SU-DHL-6 (cell line): ENCODE results near the gene SHTN1.

Experiments
- H2AFZ ChIP-seq: fragments of 200-600 bp; sonication (generic); 2 replicates; pipeline ENCODE4 v1.6.1; 2014; ENCODE audit warnings: low read depth, mild to moderate bottlenecking, moderate library complexity, mixed read lengths, antibody characterized with exemption, low read length; ENCODE audit not compliant: severe bottlenecking
- H3F3A ChIP-seq: fragments of 200-600 bp; shearing (Covaris generic); 2 replicates; pipeline ENCODE4 v1.6.0; 2016; ENCODE audit warnings: antibody characterized with exemption, mild to moderate bottlenecking; ENCODE audit not compliant: insufficient read depth
- H3K27ac ChIP-seq: fragments of 200-600 bp; sonication (generic); 2 replicates; pipeline ENCODE4 v1.5.1; 2016; ENCODE audit warnings: low read depth, mild to moderate bottlenecking, low read length, moderate library complexity, mixed read lengths
- H3K27me3 ChIP-seq: fragments of 200-600 bp; sonication (generic), shearing (Covaris generic); 2 replicates; pipeline ENCODE4 v1.6.0; 2014; ENCODE audit warnings: mild to moderate bottlenecking, low read length
- H3K36me3 ChIP-seq: fragments of 200-600 bp; sonication (generic); 2 replicates; pipeline ENCODE4 v1.6.1; 2014; ENCODE audit warnings: mild to moderate bottlenecking, low read length, mixed read lengths
- H3K4me2 ChIP-seq: fragments of 300-600, 200-600 bp; shearing (Covaris generic), sonication (generic); 2 replicates; pipeline ENCODE4 v1.6.0; 2014; ENCODE audit warnings: low read length, low read depth, mild to moderate bottlenecking; ENCODE audit not compliant: poor library complexity, severe bottlenecking
- H3K4me3 ChIP-seq: fragments of 200-600 bp; sonication (generic); 2 replicates; pipeline ENCODE4 v1.5.1; 2014; ENCODE audit warnings: antibody characterized with exemption, low read length, mild to moderate bottlenecking, mixed read lengths; ENCODE audit not compliant: insufficient read depth, poor library complexity, severe bottlenecking
- H3K79me2 ChIP-seq: fragments of 200-600 bp; sonication (generic); 2 replicates; pipeline ENCODE4 v1.6.1; 2014; ENCODE audit warnings: mild to moderate bottlenecking, low read length, moderate library complexity; ENCODE audit not compliant: insufficient read depth
- H3K9ac ChIP-seq: fragments of 200-600 bp; sonication (generic); 2 replicates; pipeline ENCODE4 v1.7.0; 2014; ENCODE audit warnings: mild to moderate bottlenecking, low read length
- H3K9me2 ChIP-seq: fragments of 200-600 bp; sonication (generic); replicated peaks from 2 replicates; pipeline ENCODE4 v1.6.1; 2014; ENCODE audit warnings: low read length; ENCODE audit not compliant: insufficient read depth
- H3K9me3 ChIP-seq: fragments of 200-600 bp; sonication (generic); 2 replicates; pipeline ENCODE4 v1.6.1; 2014; ENCODE audit warnings: low read length, mixed read lengths; ENCODE audit not compliant: insufficient read depth
- H4K20me1 ChIP-seq: fragments of 200-600 bp; sonication (generic); 2 replicates; pipeline ENCODE4 v1.6.1; 2014; ENCODE audit warnings: low read depth, mild to moderate bottlenecking, antibody characterized with exemption, low read length, moderate library complexity, mixed read lengths
- EZH2phosphoT487 ChIP-seq: fragments of 200-600 bp; sonication (generic), shearing (Covaris generic); conservative IDR thresholded peaks from 2 replicates; pipeline ENCODE4 v1.6.1; 2018; ENCODE audit warnings: mild to moderate bottlenecking, antibody characterized with exemption, low read length, moderate library complexity, mixed read lengths
- TF ChIP-seq, protein P1 (sequence below): fragments of 200-600 bp; sonication (generic); IDR thresholded peaks from one replicate; pipeline ENCODE4 v1.5.1; 2017; ENCODE audit warnings: antibody characterized with exemption, mild to moderate bottlenecking, low read length, moderate library complexity; ENCODE audit not compliant: insufficient read depth, poor library complexity, severe bottlenecking

The SHTN1 gene

GRCh38 chr10:116840389-116841075, 164.5 kb downstream of the SHTN1 start:
- no peak overlapping the region for H3K27ac ChIP-seq
- H3K4me2 ChIP-seq: no peak overlapping the region

DNA sequence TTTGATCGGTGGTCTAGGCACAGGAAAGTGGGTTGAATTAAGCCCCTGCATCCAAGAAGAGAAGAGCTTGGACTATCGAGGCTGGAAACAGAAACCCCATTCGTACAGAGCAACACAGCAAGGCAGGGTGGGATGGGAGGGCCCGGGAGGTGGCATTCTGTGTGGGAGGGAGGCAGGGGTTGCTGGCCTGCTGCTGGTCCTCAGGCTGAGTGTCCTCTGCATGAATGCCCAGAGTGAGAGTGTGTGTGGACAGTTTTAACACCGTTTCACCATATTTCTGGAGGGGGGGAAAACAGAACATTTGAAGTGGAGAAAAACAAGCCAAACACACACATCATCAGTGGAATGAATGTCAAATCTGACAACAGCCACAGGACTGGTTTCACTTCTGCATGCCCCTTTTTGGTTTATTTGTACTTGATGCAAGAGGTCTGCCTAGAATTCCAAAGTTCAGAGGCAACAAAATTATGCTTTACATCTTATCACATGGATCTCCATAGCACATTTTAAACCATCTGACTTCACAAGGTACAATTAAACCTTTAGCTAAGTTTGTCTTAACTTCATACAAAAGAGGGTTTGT, 166.8 kb downstream of the SHTN1 start:
- no peaks in the 10 kb centered on the region for H3K27me3 ChIP-seq
- H4K20me1 ChIP-seq: no peaks in the 10 kb centered on the region
- H3K9me3 ChIP-seq: no peaks in the 10 kb centered on the region
- H2AFZ ChIP-seq: no peak overlapping the region
- no peaks in the 10 kb centered on the region for H3F3A ChIP-seq
- H3K9ac ChIP-seq: no peak overlapping the region
- H3K36me3 ChIP-seq: no peaks in the 10 kb centered on the region
- TF ChIP-seq EZH2phosphoT487: no peak
- TF ChIP-seq, protein P1, sequence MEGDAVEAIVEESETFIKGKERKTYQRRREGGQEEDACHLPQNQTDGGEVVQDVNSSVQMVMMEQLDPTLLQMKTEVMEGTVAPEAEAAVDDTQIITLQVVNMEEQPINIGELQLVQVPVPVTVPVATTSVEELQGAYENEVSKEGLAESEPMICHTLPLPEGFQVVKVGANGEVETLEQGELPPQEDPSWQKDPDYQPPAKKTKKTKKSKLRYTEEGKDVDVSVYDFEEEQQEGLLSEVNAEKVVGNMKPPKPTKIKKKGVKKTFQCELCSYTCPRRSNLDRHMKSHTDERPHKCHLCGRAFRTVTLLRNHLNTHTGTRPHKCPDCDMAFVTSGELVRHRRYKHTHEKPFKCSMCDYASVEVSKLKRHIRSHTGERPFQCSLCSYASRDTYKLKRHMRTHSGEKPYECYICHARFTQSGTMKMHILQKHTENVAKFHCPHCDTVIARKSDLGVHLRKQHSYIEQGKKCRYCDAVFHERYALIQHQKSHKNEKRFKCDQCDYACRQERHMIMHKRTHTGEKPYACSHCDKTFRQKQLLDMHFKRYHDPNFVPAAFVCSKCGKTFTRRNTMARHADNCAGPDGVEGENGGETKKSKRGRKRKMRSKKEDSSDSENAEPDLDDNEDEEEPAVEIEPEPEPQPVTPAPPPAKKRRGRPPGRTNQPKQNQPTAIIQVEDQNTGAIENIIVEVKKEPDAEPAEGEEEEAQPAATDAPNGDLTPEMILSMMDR: no peak
- no peaks in the 10 kb centered on the region for H3K79me2 ChIP-seq
- H3K4me2 ChIP-seq: no peak overlapping the region
- no peak overlapping the region for H3K4me3 ChIP-seq
- H3K9me2 ChIP-seq: no peaks in the 10 kb centered on the region
- H3K27ac ChIP-seq: no peak overlapping the region

More at GRCh38 chr10:116840389-116841075, 164.5 kb downstream of the SHTN1 start:
- no peaks in the 10 kb centered on the region for H3F3A ChIP-seq
- TF ChIP-seq, protein P1: no peak
- no peak for TF ChIP-seq EZH2phosphoT487
- no peaks in the 10 kb centered on the region for H3K9me2 ChIP-seq
- no peaks in the 10 kb centered on the region for H3K36me3 ChIP-seq
- H3K27me3 ChIP-seq: no peaks in the 10 kb centered on the region
- H2AFZ ChIP-seq: no peak overlapping the region
- H3K9ac ChIP-seq: no peak overlapping the region
- H3K79me2 ChIP-seq: no peaks in the 10 kb centered on the region
- H4K20me1 ChIP-seq: no peaks in the 10 kb centered on the region
- no peaks in the 10 kb centered on the region for H3K9me3 ChIP-seq
- no peak overlapping the region for H3K4me3 ChIP-seq

DNA sequence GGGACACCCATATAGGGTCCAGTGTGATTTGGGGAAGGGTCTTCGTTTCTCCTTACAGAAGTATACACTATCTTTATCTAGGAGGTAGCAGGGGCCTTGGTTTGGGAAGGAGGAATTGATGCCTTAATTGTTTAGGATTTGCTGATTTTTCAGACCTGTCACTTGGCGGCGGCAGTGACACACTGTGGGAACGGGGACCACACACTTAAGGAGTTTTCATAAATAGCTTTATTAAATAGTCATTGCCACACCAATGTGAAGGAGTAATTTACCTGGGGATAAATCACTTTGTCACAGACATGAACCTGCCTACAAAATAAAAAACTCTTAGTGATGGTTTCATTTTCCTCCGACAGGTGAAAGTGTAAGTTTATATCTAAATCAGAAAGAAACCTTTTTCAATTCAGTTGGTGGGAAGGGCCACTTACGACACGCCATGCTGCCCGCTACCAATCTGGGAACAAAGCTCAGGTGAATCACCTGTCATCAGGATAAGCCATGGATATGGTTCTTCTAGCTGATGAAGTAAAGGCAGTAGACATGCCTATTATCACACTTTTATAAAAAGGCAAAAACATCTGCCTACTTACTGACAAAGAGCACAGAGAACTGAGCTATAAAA, 168.0 kb downstream of the SHTN1 start:
- Histone ChIP-seq H3K4me3 (no peak overlapping the region), H3K27ac (no peak overlapping the region), H3K27me3 (no peaks in the 10 kb centered on the region), H3K36me3 (no peaks in the 10 kb centered on the region), H3K9me2 (no peaks in the 10 kb centered on the region), H3K4me2 (no peak overlapping the region), H2AFZ (no peak overlapping the region), H3K79me2 (no peaks in the 10 kb centered on the region), H3K9me3 (no peaks in the 10 kb centered on the region), H3F3A (no peaks in the 10 kb centered on the region), H3K9ac (no peak overlapping the region), H4K20me1 (no peaks in the 10 kb centered on the region)
- no peak for TF ChIP-seq EZH2phosphoT487
- TF ChIP-seq, protein P1: no peak
